HEK293 (cell line): ENCODE measurements around the gene MKNK2.

ENCODE experiments used
- GLIS2 ChIP-seq: fragments of 450-650 bp; formaldehyde crosslinking; IDR thresholded peaks from 2 replicates; pipeline ENCODE4 v1.5.1; 2016; ENCODE audit warnings: missing biosample characterization, missing genetic modification characterization
- KLF10 ChIP-seq: fragments of 450-650 bp; IDR thresholded peaks from 2 replicates; pipeline ENCODE4 v1.5.1; 2018; ENCODE audit warnings: missing biosample characterization, mild to moderate bottlenecking, missing genetic modification characterization
- TRIM28 ChIP-seq: IDR thresholded peaks from 2 replicates; pipeline ENCODE4 v1.6.1; 2011; ENCODE audit warnings: low read length, control low read depth, borderline replicate concordance
- ZBTB8A ChIP-seq: fragments of 450-650 bp; formaldehyde crosslinking; IDR thresholded peaks from 2 replicates; pipeline ENCODE4 v1.5.1; 2016; ENCODE audit warnings: missing biosample characterization, missing genetic modification characterization
- ZFP41 ChIP-seq: fragments of 450-650 bp; formaldehyde crosslinking; IDR thresholded peaks from 2 replicates; pipeline ENCODE4 v1.5.1; 2016; ENCODE audit warnings: missing biosample characterization, missing genetic modification characterization, borderline replicate concordance
- ZNF10 ChIP-seq: fragments of 450-650 bp; formaldehyde crosslinking; IDR thresholded peaks from 2 replicates; pipeline ENCODE4 v1.5.1; 2017; ENCODE audit warnings: missing biosample characterization, missing genetic modification characterization
- ZNF140 ChIP-seq: fragments of 450-650 bp; formaldehyde crosslinking; IDR thresholded peaks from 2 replicates; pipeline ENCODE4 v1.5.1; 2016; ENCODE audit warnings: missing biosample characterization, missing genetic modification characterization
- ZNF157 ChIP-seq: fragments of 450-650 bp; formaldehyde crosslinking; IDR thresholded peaks from 2 replicates; pipeline ENCODE4 v1.5.1; 2016; ENCODE audit warnings: missing biosample characterization, missing genetic modification characterization
- ZNF174 ChIP-seq: fragments of 450-650 bp; formaldehyde crosslinking; IDR thresholded peaks from 2 replicates; pipeline ENCODE4 v1.5.0; 2017; ENCODE audit warnings: missing biosample characterization, mild to moderate bottlenecking, missing genetic modification characterization
- ZNF221 ChIP-seq: fragments of 450-650 bp; formaldehyde crosslinking; IDR thresholded peaks from 2 replicates; pipeline ENCODE4 v1.5.1; 2017; ENCODE audit warnings: missing biosample characterization, missing genetic modification characterization, borderline replicate concordance
- ZNF239 ChIP-seq: fragments of 450-650 bp; formaldehyde crosslinking; IDR thresholded peaks from 2 replicates; pipeline ENCODE4 v1.5.1; 2016; ENCODE audit warnings: missing biosample characterization, missing genetic modification characterization
- ZNF292 ChIP-seq: fragments of 450-650 bp; formaldehyde crosslinking; IDR thresholded peaks from 2 replicates; pipeline ENCODE4 v1.5.1; 2016; ENCODE audit warnings: low read depth, missing biosample characterization, missing genetic modification characterization, borderline replicate concordance
- ZNF324 ChIP-seq: fragments of 450-650 bp; formaldehyde crosslinking; IDR thresholded peaks from 2 replicates; pipeline ENCODE4 v1.5.1; 2016; ENCODE audit warnings: missing biosample characterization, missing genetic modification characterization
- ZNF341 ChIP-seq: fragments of 450-650 bp; formaldehyde crosslinking; IDR thresholded peaks from 2 replicates; pipeline ENCODE4; 2016; ENCODE audit warnings: low read depth, missing biosample characterization, missing genetic modification characterization
- ZNF394 ChIP-seq: fragments of 450-650 bp; formaldehyde crosslinking; IDR thresholded peaks from 2 replicates; pipeline ENCODE4 v1.5.1; 2016; ENCODE audit warnings: missing biosample characterization, missing genetic modification characterization, mild to moderate bottlenecking, moderate library complexity, borderline replicate concordance
- ZNF501 ChIP-seq: fragments of 450-650 bp; formaldehyde crosslinking; IDR thresholded peaks from 2 replicates; pipeline ENCODE4 v1.5.1; 2016; ENCODE audit warnings: missing biosample characterization, missing genetic modification characterization
- ZNF558 ChIP-seq: fragments of 450-650 bp; formaldehyde crosslinking; IDR thresholded peaks from 2 replicates; pipeline ENCODE4 v1.5.1; 2016; ENCODE audit warnings: missing biosample characterization, missing genetic modification characterization
- ZNF670 ChIP-seq: fragments of 450-650 bp; formaldehyde crosslinking; IDR thresholded peaks from 2 replicates; pipeline ENCODE4 v1.5.1; 2016; ENCODE audit warnings: missing biosample characterization, missing genetic modification characterization, low read depth
- ZNF785 ChIP-seq: fragments of 450-650 bp; formaldehyde crosslinking; IDR thresholded peaks from 2 replicates; pipeline ENCODE4 v1.5.1; 2016; ENCODE audit warnings: missing biosample characterization, missing genetic modification characterization
- ZNF792 ChIP-seq: fragments of 450-650 bp; formaldehyde crosslinking; IDR thresholded peaks from 2 replicates; pipeline ENCODE4 v1.5.1; 2016; ENCODE audit warnings: missing biosample characterization, missing genetic modification characterization
- ZXDB ChIP-seq: fragments of 450-650 bp; formaldehyde crosslinking; IDR thresholded peaks from 2 replicates; pipeline ENCODE4 v1.5.1; 2016; ENCODE audit warnings: missing biosample characterization, missing genetic modification characterization
- TF ChIP-seq, protein P1 (sequence below): fragments of 450-650 bp; formaldehyde crosslinking; IDR thresholded peaks from 2 replicates; pipeline ENCODE4 v1.5.1; 2016; ENCODE audit warnings: missing biosample characterization, missing genetic modification characterization
- TF ChIP-seq, protein P2 (sequence below): fragments of 450-650 bp; formaldehyde crosslinking; IDR thresholded peaks from 2 replicates; pipeline ENCODE4 v1.5.1; 2017; ENCODE audit warnings: missing biosample characterization, missing genetic modification characterization
- TF ChIP-seq, protein P3 (sequence below): fragments of 450-650 bp; formaldehyde crosslinking; IDR thresholded peaks from 2 replicates; pipeline ENCODE4 v1.5.1; 2016; ENCODE audit warnings: missing biosample characterization, missing genetic modification characterization
- TF ChIP-seq, protein P4 (sequence below): fragments of 450-650 bp; formaldehyde crosslinking; IDR thresholded peaks from 2 replicates; pipeline ENCODE4 v1.5.1; 2016; ENCODE audit warnings: missing biosample characterization, missing genetic modification characterization
- TF ChIP-seq, protein P5 (sequence below): fragments of 450-650 bp; IDR thresholded peaks from 2 replicates; pipeline ENCODE4 v1.5.1; 2018; ENCODE audit warnings: missing biosample characterization, mild to moderate bottlenecking, missing genetic modification characterization
- TF ChIP-seq, protein P6 (sequence below): fragments of 450-650 bp; IDR thresholded peaks from 2 replicates; pipeline ENCODE4 v1.5.1; 2018; ENCODE audit warnings: missing biosample characterization, missing genetic modification characterization

Gene MKNK2

DNA sequence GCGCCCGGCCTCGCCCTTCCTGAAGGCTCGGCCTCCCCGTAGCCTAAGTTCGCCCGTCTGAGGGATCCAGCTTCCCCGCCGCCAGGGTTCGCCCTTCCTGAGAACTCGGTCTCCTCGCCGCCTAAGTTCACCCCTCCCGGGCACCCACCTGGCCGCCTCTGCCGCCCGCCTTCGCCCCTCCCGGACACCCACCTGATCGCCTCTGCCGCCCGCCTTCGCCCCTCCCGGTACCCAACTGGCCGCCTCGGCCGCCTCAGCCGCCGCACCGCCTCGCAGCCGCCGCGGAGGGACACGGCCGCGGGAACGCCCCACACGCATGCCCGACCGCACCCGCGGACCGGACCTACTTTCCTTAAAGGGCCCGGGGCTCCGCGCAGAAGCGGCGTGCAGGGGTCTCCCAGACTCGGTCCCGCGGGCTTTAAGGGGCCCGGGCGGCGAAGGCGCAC, 45.0 kb upstream of the MKNK2 start, which contains the start of gene MOB3A (continued):
- TF ChIP-seq ZNF221 (tag by site-specific recombination) (0 out of 2 replicates have a peak, but pooled peaks have one; percentile 29), ZNF394 (tag by site-specific recombination) (peak; percentile 51; the same call in 1 of the 2 replicates), ZNF292 (0 out of 2 replicates have a peak, but pooled peaks have one; percentile 48), ZNF324 (tag by site-specific recombination) (no peak), TRIM28 (no peak), GLIS2 (peak; percentile 51; the same call in 1 of the 2 replicates), ZNF558 (tag by site-specific recombination) (no peak), ZNF792 (tag by site-specific recombination) (no peak), ZNF239 (tag by site-specific recombination) (0 out of 2 replicates have a peak, but pooled peaks have one; percentile 40), ZXDB (tag by site-specific recombination) (peak; percentile 99), ZNF140 (tag by site-specific recombination) (no peak), ZNF670 (no peak), KLF10 (tag by site-specific recombination) (peak; percentile 93), ZNF174 (no peak), ZNF501 (tag by site-specific recombination) (peak; percentile 79), ZFP41 (tag by site-specific recombination) (no peak), ZBTB8A (tag by site-specific recombination) (peak; percentile 99), ZNF157 (tag by site-specific recombination) (no peak), ZNF785 (peak; percentile 89), ZNF341 (no peak), ZNF10 (tag by site-specific recombination) (peak; percentile 67; the same call in 1 of the 2 replicates)
- TF ChIP-seq, protein P1, sequence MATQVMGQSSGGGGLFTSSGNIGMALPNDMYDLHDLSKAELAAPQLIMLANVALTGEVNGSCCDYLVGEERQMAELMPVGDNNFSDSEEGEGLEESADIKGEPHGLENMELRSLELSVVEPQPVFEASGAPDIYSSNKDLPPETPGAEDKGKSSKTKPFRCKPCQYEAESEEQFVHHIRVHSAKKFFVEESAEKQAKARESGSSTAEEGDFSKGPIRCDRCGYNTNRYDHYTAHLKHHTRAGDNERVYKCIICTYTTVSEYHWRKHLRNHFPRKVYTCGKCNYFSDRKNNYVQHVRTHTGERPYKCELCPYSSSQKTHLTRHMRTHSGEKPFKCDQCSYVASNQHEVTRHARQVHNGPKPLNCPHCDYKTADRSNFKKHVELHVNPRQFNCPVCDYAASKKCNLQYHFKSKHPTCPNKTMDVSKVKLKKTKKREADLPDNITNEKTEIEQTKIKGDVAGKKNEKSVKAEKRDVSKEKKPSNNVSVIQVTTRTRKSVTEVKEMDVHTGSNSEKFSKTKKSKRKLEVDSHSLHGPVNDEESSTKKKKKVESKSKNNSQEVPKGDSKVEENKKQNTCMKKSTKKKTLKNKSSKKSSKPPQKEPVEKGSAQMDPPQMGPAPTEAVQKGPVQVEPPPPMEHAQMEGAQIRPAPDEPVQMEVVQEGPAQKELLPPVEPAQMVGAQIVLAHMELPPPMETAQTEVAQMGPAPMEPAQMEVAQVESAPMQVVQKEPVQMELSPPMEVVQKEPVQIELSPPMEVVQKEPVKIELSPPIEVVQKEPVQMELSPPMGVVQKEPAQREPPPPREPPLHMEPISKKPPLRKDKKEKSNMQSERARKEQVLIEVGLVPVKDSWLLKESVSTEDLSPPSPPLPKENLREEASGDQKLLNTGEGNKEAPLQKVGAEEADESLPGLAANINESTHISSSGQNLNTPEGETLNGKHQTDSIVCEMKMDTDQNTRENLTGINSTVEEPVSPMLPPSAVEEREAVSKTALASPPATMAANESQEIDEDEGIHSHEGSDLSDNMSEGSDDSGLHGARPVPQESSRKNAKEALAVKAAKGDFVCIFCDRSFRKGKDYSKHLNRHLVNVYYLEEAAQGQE = 0 out of 2 replicates have a peak, but pooled peaks have one; percentile 12
- TF ChIP-seq, protein P2, sequence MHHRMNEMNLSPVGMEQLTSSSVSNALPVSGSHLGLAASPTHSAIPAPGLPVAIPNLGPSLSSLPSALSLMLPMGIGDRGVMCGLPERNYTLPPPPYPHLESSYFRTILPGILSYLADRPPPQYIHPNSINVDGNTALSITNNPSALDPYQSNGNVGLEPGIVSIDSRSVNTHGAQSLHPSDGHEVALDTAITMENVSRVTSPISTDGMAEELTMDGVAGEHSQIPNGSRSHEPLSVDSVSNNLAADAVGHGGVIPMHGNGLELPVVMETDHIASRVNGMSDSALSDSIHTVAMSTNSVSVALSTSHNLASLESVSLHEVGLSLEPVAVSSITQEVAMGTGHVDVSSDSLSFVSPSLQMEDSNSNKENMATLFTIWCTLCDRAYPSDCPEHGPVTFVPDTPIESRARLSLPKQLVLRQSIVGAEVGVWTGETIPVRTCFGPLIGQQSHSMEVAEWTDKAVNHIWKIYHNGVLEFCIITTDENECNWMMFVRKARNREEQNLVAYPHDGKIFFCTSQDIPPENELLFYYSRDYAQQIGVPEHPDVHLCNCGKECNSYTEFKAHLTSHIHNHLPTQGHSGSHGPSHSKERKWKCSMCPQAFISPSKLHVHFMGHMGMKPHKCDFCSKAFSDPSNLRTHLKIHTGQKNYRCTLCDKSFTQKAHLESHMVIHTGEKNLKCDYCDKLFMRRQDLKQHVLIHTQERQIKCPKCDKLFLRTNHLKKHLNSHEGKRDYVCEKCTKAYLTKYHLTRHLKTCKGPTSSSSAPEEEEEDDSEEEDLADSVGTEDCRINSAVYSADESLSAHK = peak; percentile 41; the same call in 1 of the 2 replicates
- TF ChIP-seq, protein P3, sequence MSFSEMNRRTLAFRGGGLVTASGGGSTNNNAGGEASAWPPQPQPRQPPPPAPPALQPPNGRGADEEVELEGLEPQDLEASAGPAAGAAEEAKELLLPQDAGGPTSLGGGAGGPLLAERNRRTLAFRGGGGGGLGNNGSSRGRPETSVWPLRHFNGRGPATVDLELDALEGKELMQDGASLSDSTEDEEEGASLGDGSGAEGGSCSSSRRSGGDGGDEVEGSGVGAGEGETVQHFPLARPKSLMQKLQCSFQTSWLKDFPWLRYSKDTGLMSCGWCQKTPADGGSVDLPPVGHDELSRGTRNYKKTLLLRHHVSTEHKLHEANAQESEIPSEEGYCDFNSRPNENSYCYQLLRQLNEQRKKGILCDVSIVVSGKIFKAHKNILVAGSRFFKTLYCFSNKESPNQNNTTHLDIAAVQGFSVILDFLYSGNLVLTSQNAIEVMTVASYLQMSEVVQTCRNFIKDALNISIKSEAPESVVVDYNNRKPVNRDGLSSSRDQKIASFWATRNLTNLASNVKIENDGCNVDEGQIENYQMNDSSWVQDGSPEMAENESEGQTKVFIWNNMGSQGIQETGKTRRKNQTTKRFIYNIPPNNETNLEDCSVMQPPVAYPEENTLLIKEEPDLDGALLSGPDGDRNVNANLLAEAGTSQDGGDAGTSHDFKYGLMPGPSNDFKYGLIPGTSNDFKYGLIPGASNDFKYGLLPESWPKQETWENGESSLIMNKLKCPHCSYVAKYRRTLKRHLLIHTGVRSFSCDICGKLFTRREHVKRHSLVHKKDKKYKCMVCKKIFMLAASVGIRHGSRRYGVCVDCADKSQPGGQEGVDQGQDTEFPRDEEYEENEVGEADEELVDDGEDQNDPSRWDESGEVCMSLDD (tag by site-specific recombination) = peak; percentile 79; the same call in 1 of the 2 replicates
- TF ChIP-seq, protein P4, sequence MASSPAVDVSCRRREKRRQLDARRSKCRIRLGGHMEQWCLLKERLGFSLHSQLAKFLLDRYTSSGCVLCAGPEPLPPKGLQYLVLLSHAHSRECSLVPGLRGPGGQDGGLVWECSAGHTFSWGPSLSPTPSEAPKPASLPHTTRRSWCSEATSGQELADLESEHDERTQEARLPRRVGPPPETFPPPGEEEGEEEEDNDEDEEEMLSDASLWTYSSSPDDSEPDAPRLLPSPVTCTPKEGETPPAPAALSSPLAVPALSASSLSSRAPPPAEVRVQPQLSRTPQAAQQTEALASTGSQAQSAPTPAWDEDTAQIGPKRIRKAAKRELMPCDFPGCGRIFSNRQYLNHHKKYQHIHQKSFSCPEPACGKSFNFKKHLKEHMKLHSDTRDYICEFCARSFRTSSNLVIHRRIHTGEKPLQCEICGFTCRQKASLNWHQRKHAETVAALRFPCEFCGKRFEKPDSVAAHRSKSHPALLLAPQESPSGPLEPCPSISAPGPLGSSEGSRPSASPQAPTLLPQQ (tag by site-specific recombination) = peak; percentile 99
- TF ChIP-seq, protein P5, sequence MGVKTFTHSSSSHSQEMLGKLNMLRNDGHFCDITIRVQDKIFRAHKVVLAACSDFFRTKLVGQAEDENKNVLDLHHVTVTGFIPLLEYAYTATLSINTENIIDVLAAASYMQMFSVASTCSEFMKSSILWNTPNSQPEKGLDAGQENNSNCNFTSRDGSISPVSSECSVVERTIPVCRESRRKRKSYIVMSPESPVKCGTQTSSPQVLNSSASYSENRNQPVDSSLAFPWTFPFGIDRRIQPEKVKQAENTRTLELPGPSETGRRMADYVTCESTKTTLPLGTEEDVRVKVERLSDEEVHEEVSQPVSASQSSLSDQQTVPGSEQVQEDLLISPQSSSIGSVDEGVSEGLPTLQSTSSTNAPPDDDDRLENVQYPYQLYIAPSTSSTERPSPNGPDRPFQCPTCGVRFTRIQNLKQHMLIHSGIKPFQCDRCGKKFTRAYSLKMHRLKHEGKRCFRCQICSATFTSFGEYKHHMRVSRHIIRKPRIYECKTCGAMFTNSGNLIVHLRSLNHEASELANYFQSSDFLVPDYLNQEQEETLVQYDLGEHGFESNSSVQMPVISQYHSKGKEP (tag by site-specific recombination) = peak; percentile 75; the same call in 1 of the 2 replicates
- TF ChIP-seq, protein P6, sequence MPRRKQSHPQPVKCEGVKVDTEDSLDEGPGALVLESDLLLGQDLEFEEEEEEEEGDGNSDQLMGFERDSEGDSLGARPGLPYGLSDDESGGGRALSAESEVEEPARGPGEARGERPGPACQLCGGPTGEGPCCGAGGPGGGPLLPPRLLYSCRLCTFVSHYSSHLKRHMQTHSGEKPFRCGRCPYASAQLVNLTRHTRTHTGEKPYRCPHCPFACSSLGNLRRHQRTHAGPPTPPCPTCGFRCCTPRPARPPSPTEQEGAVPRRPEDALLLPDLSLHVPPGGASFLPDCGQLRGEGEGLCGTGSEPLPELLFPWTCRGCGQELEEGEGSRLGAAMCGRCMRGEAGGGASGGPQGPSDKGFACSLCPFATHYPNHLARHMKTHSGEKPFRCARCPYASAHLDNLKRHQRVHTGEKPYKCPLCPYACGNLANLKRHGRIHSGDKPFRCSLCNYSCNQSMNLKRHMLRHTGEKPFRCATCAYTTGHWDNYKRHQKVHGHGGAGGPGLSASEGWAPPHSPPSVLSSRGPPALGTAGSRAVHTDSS (tag by site-specific recombination) = no peak
